T-helper 2 cell treated with Interferon-gamma antibody and Interleukin-4, amounts not matched to agents 5 μg/mL and 100 μg/mL, for 36 hours (primary cell): Measurements from ENCODE around the gene KMT2E.

ENCODE experiments used
- DNase-seq: peaks from one replicate; pipeline ENCODE4 v3.0.0; 2021; ENCODE audit warnings: low spot score
- H3K27ac Mint-ChIP-seq: one replicate; pipeline ENCODE4 v1.8.0; 2021; ENCODE audit warnings: mild to moderate bottlenecking, mixed read lengths
- H3K27me3 Mint-ChIP-seq: one replicate; pipeline ENCODE4 v1.8.0; 2021; ENCODE audit warnings: low read depth, mixed read lengths
- H3K36me3 Mint-ChIP-seq: one replicate; pipeline ENCODE4 v1.8.0; 2021; ENCODE audit warnings: low read depth, mixed read lengths
- H3K4me1 Mint-ChIP-seq: one replicate; pipeline ENCODE4 v1.8.0; 2021; ENCODE audit warnings: low read depth, mixed read lengths
- H3K4me3 Mint-ChIP-seq: one replicate; pipeline ENCODE4 v1.8.0; 2022; ENCODE audit warnings: mild to moderate bottlenecking, moderate library complexity, mixed read lengths
- H3K9me3 Mint-ChIP-seq: one replicate; pipeline ENCODE4 v1.8.0; 2021; ENCODE audit warnings: mixed read lengths

KMT2E gene

GRCh38 chr7:105007298-105007697 lies 6.7 kb upstream of the KMT2E start:
- Mint-ChIP-seq H3K36me3 (peaks cover 43% of the 10 kb centered on the region), H3K4me1 (peaks cover 55% of the 10 kb centered on the region), H3K4me3 (peak overlapping the region; percentile 36), H3K27ac (no peak overlapping the region), H3K9me3 (no peaks in the 10 kb centered on the region), H3K27me3 (no peaks in the 10 kb centered on the region)
- DNase-seq = no peak

GRCh38 chr7:105009667-105010503 lies 4.1 kb upstream of the KMT2E start:
- peaks cover 44% of the 10 kb centered on the region for H3K36me3 Mint-ChIP-seq
- H3K4me3 Mint-ChIP-seq = peak overlapping the region; percentile 99
- H3K4me1 Mint-ChIP-seq = peaks cover 37% of the 10 kb centered on the region
- no peak for DNase-seq
- peak overlapping the region; percentile 100 for H3K27ac Mint-ChIP-seq
- no peaks in the 10 kb centered on the region for H3K9me3 Mint-ChIP-seq
- peaks cover 4% of the 10 kb centered on the region for H3K27me3 Mint-ChIP-seq

GRCh38 chr7:105010504-105011130 lies 3.4 kb upstream of the KMT2E start:
- H3K9me3 Mint-ChIP-seq = no peaks in the 10 kb centered on the region
- peaks cover 48% of the 10 kb centered on the region for H3K36me3 Mint-ChIP-seq
- H3K27me3 Mint-ChIP-seq = peaks cover 4% of the 10 kb centered on the region
- DNase-seq = no peak
- peaks cover 34% of the 10 kb centered on the region for H3K4me1 Mint-ChIP-seq
- H3K27ac Mint-ChIP-seq = peak overlapping the region; percentile 100
- peak overlapping the region; percentile 99 for H3K4me3 Mint-ChIP-seq

- H3K27ac Mint-ChIP-seq = peak overlapping the region; percentile 100
- no peak for DNase-seq
- H3K4me3 Mint-ChIP-seq = peak overlapping the region; percentile 99
- peaks cover 4% of the 10 kb centered on the region for H3K27me3 Mint-ChIP-seq
- no peaks in the 10 kb centered on the region for H3K9me3 Mint-ChIP-seq
- peaks cover 50% of the 10 kb centered on the region for H3K36me3 Mint-ChIP-seq
- H3K4me1 Mint-ChIP-seq = peaks cover 32% of the 10 kb centered on the region
Observed at GRCh38 chr7:105011141-105011830, 2.7 kb upstream of the KMT2E start.

- Mint-ChIP-seq H3K4me1 (peaks cover 29% of the 10 kb centered on the region), H3K4me3 (peak overlapping the region; percentile 99), H3K27ac (peak overlapping the region; percentile 100), H3K9me3 (no peaks in the 10 kb centered on the region), H3K27me3 (peaks cover 4% of the 10 kb centered on the region), H3K36me3 (peaks cover 52% of the 10 kb centered on the region)
- DNase-seq = peak; percentile 22
Observed at GRCh38 chr7:105011831-105012502, 2.0 kb upstream of the KMT2E start.

GRCh38 chr7:105012503-105013220 lies 1.3 kb upstream of the KMT2E start:
- no peaks in the 10 kb centered on the region for H3K9me3 Mint-ChIP-seq
- peaks cover 33% of the 10 kb centered on the region for H3K4me1 Mint-ChIP-seq
- peaks cover 57% of the 10 kb centered on the region for H3K36me3 Mint-ChIP-seq
- H3K4me3 Mint-ChIP-seq = peak overlapping the region; percentile 99
- peak; percentile 99 for DNase-seq
- H3K27ac Mint-ChIP-seq = peak overlapping the region; percentile 100
- H3K27me3 Mint-ChIP-seq = peaks cover 4% of the 10 kb centered on the region

- H3K4me1 Mint-ChIP-seq = peaks cover 30% of the 10 kb centered on the region
- peaks cover 4% of the 10 kb centered on the region for H3K27me3 Mint-ChIP-seq
- peak overlapping the region; percentile 100 for H3K27ac Mint-ChIP-seq
- no peaks in the 10 kb centered on the region for H3K9me3 Mint-ChIP-seq
- H3K36me3 Mint-ChIP-seq = peaks cover 54% of the 10 kb centered on the region
- H3K4me3 Mint-ChIP-seq = peak overlapping the region; percentile 99
- peak; percentile 90 for DNase-seq
Observed at GRCh38 chr7:105013221-105013815, 687 bp upstream of the KMT2E start.

- Mint-ChIP-seq H3K27ac (peak overlapping the region; percentile 100), H3K4me1 (peaks cover 29% of the 10 kb centered on the region), H3K27me3 (peaks cover 4% of the 10 kb centered on the region), H3K4me3 (peak overlapping the region; percentile 99), H3K36me3 (peaks cover 55% of the 10 kb centered on the region), H3K9me3 (no peaks in the 10 kb centered on the region)
- DNase-seq = peak; percentile 58
Observed at GRCh38 chr7:105014693-105015389, 836 bp downstream of the KMT2E start.

GRCh38 chr7:105015390-105015965 lies 1.5 kb downstream of the KMT2E start:
- H3K27ac Mint-ChIP-seq = peak overlapping the region; percentile 100
- peaks cover 4% of the 10 kb centered on the region for H3K27me3 Mint-ChIP-seq
- no peaks in the 10 kb centered on the region for H3K9me3 Mint-ChIP-seq
- no peak for DNase-seq
- peak overlapping the region; percentile 99 for H3K4me3 Mint-ChIP-seq
- H3K36me3 Mint-ChIP-seq = peaks cover 53% of the 10 kb centered on the region
- peaks cover 27% of the 10 kb centered on the region for H3K4me1 Mint-ChIP-seq

GRCh38 chr7:105016068-105016708 lies 2.2 kb downstream of the KMT2E start:
- Mint-ChIP-seq H3K36me3 (peaks cover 49% of the 10 kb centered on the region), H3K4me3 (peak overlapping the region; percentile 99), H3K27me3 (peaks cover 4% of the 10 kb centered on the region), H3K27ac (peak overlapping the region; percentile 100), H3K9me3 (no peaks in the 10 kb centered on the region), H3K4me1 (peaks cover 30% of the 10 kb centered on the region)
- no peak for DNase-seq

GRCh38 chr7:105016709-105017656 lies 3.0 kb downstream of the KMT2E start:
- Mint-ChIP-seq H3K27ac (peak overlapping the region; percentile 100), H3K27me3 (peaks cover 4% of the 10 kb centered on the region), H3K4me3 (peak overlapping the region; percentile 99), H3K9me3 (no peaks in the 10 kb centered on the region), H3K36me3 (peaks cover 46% of the 10 kb centered on the region), H3K4me1 (peaks cover 35% of the 10 kb centered on the region)
- DNase-seq = no peak
